HG03064 (cell line): ENCODE data around the gene PKD1L1.
"Not testable (repeated sequence)": the region's sequence is repeated elsewhere in the genome, so short reads cannot be mapped to it uniquely, and the experiment has no call there.

Experiments
- ATAC-seq: cut with Tn5 transposase; IDR thresholded peaks from one replicate; pipeline ENCODE4 v1.9.1; 2021; ENCODE audit warnings: low read depth; ENCODE audit not compliant: unreplicated experiment

Gene PKD1L1

DNA sequence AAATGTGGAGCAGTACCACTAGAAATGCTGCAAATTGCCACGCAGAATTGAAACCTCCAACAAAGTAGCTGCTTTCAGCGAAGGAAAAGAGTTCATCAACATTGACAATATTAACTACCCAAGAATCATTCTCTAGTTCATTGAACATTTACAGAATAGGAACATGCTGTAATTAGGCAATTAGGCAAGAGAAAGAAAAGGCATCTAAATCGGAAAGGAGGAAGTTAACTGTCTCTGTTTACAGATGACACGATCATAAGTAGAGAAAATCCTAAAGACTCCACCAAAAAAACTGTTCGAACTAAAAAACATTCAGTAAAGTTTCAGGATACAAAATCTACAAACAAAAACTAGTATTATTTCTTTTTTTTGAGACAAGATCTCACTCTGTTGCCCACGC lies 8.9 kb upstream of the PKD1L1 start:
- no peak for ATAC-seq

DNA sequence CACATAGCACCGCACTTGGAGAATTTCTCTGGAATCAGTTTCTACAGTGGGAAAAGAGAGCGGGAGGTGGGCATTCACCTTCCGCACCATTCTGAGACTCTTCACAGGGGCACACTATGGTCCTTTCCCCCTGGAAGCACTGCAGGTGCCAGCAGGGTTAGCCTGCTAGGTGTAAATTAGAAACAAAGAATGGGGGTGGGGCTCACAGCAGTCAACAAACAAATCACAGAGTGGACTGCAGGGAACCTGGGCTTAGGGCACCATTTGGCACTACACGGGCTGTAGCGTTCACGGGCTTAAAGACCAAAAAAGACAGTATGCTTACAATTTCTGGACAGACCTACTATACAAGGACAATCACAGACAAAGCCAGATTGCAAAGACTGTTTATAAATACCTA lies 8.0 kb upstream of the PKD1L1 start:
- no peak for ATAC-seq

DNA sequence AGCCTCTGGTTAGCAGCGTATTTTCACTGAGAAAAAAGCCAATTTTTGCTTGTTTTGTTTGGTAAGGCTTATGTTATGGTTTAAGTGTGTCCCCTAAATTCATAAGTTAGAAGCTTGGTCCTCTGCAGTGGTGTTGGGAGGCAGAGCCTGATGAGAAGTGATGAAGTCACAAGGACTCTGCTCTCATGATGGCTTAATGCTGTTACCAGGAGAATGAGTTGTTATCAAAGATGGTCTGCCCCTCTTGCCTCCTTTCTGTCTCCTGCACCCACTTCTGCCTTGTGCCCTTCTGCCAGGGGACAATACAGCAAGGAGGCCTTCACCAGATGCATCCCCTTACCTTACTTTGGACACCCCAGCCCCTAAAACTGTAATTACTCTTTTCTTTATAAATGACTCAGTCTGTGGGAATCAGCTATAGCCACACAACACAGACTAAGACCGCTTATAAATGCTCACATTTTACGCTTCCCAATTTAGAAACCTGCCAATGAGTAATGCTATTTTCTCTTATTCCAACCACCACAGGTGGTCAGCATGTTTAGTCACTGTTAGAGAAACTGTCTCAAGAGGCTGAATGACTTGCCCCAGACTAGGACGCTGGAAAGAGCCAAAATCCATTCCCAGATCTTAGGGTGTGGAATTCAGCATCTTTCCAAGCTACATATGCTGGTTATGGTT lies 6.1 kb upstream of the PKD1L1 start:
- no peak for ATAC-seq

DNA sequence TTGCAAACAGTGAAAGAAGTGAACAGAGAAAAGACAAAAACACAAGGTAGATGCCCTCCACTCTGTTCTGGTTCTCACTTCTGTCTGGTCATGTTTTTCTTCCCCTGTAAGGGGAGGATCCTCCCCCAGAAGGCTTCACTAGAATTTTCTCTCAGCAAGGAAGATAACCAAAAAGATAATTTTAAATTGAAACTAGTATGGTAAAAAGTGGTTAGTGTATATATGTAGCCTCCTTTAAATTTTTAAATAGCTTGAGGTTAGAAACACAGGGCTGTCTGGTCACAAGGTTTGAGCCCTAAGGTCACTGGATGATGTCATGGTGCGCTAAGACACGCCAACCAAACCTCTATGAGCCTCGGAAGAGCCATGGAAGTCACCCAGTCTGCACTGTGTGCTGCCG lies 5.6 kb upstream of the PKD1L1 start:
- ATAC-seq: no peak

DNA sequence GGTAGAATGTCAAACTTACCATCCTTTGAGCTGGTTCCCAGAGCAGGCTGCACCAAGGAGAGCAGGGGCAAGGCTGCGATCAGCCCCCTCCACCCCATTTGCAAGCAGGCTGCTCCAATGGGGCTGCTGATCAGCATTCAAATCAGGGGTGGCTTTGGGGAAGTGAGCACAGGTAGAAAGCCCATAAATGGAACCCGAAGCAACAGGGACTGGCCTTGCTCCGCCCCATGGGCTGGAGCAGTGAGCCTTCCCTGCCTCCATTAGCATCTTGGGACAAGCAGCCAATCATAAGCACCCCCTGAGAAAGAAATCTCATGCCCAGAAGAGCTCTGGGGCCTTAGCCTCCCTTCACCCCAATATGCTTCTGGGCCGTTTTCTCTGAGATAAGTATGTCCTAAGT lies 4.0 kb upstream of the PKD1L1 start:
- no peak for ATAC-seq

DNA sequence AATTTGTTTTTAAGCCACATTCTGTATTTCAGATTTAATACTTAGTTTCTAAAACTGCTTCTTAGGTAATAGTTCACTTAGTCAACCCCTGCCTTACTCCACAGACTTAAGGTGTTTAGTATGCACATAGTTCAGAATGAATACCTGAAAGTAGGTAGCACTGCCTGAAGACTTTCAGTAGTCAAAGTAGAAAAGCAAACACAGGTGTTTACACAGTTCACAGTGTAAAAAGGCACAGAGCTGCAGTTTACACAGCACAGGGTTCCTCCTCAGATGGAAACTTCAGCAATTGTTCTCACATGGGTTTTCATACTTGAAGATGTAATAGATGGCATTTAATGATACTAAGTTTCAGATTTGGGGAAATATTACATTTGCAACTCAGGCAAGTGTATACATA lies 3.1 kb upstream of the PKD1L1 start:
- ATAC-seq: no peak

DNA sequence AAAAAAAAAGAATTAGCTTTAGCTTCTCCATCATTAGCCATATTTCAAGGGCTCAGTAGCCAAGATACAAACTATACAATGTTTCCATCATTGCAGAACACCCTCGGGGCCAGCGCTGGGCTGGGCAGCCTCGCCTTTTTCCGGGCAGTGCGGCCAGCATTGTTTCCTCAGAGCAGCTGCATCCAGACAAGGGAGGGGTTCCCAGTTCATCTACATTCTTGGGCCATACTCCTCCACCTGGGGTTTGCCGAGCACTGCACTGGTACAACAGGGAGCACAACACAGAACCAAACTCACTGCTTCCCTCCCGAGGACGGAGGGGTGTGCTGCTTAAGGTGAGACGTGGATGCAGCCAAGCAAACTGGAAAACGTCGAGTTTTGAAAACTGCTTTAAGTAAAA lies 2.4 kb upstream of the PKD1L1 start:
- ATAC-seq: no peak

DNA sequence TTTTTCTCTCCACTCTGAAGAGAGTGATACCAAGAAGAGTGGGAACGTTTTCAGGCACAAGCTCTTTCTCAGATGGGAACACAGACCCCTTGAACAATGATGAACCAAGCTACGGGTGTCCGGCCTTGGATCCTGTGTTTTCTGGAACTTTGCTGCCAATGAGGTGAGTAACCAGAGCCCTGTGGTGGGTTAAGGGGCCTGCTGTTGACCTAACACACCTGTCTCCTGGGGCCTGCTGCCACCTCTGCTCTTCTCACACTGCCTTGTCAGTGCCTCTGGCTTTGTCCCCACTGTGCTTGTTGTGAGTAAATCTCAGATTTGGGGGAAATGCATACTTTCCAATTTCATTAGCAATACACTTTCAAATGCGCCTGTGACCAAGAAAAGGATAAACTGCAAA lies 1.4 kb upstream of the PKD1L1 start:
- no peak for ATAC-seq

DNA sequence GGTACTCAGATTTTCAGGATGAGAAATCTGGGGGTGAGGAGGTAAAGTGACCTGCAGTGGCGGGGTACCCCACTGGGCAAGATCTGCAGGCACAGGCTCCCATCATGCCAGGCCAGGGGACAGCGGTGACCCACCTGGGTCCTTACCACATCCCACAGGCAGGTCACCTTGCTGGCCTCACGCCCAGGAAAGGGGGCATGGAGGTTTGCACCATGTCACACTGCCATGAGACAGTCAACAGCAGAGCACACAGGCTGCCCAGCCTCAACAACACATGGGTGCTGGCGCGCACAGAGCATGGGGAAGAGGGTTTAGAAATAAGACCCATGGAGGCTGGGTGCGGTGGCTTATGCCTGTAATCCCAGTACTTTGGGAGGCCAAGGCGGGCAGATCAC lies 914 bp downstream of the PKD1L1 start:
- ATAC-seq: no peak

DNA sequence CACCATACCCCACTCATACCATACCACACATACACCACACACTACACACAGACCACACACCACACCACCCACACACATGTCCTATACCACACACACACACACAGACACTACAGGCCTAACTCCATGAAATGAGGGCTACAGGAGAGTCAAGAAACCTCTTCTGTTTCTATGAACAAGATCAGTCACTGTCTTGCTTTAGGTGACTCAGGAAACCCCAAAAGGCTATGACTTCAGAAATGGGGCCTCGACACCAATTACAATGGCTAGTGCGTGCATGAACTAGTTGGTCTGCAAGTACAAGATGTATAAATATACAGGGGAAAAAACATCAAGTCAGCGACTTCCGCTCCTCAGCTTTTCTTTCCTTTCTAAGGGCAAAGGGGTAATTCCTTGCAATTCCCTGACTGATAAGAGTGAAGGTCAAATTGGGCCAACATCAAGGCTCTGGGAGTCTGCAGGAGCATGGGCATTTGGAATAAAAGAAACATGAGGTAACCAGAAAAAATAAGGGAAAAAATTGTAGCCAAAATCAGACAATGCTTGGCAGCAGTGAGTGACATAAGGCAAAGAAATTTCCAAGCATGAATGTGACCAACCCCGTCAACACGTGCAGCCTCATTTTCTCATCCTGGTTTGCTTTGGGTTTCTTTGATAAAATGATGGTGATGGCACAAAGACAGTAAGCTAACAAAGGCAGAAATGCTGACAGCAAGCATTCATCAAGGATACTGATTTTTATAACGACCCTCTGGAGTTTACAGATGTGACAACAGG lies 1.5 kb downstream of the PKD1L1 start:
- ATAC-seq: no peak

DNA sequence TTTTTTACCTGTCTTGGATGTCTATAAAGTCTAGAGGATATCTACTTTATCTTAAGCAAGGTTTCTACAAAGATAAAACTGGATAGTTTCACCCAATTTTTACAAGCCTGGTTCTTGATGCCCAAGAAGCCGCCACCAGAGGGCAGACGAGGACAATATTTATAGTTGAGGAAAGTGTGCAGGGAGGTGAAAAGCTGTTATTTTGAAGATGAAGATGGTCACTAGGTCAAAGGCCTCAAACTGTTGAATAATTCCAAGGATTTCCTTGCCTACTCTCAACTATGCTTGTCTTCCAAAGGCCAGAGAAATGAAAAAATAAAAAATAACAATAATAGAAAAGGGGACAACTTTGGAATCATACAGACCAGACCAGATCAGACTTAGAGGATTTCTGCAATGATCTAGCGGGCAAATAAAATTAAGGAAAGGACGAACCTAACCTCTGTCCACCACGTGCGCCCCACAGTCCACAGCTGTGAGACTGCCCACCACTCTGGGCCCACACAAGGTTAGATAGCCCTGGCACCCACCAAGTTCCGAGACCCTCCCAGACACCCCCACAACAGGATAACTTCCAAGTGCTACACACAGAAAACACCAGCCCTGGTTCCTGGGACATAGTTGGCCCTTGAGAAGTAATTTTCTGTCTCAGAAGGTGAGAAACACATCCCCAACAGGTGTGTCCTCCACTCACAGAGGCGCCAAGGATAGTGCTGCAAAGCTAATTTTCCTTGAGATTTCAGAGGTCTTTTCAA lies 2.8 kb downstream of the PKD1L1 start:
- no peak for ATAC-seq

DNA sequence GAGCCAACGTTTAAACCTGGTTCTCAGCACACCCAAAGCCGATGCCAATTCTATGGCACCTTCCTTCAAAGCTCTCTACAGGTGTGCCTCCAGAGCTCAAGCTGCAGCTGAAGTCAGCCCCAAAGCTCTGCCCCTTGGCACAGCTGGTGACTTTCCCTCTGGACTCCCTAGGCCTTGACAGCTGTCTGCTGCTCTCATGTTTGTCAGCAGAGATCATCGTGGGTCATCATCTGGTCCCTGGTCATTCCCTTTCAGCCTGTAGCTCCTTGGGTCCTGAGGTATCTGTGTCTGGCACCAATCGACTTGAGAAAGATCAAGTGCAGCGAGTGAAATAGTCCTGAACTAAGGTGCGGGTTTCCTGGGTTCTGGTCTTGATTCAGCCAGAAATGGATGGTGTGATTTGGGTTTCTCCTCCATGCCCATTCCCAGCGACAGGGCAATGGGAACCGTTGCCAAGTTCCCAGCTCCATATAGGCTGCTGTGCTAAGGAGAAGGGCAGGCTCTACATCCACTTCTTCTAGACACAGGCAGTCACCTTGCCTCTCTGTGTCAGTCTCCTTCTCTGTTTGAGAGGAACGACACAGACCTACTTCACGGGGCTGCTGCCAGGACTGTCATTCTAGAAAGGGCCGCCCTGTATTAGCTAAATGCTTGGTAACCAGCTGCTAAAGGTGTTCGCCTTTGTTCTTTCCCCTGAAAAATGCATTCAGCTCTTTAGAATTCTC lies 3.6 kb downstream of the PKD1L1 start:
- no peak for ATAC-seq

DNA sequence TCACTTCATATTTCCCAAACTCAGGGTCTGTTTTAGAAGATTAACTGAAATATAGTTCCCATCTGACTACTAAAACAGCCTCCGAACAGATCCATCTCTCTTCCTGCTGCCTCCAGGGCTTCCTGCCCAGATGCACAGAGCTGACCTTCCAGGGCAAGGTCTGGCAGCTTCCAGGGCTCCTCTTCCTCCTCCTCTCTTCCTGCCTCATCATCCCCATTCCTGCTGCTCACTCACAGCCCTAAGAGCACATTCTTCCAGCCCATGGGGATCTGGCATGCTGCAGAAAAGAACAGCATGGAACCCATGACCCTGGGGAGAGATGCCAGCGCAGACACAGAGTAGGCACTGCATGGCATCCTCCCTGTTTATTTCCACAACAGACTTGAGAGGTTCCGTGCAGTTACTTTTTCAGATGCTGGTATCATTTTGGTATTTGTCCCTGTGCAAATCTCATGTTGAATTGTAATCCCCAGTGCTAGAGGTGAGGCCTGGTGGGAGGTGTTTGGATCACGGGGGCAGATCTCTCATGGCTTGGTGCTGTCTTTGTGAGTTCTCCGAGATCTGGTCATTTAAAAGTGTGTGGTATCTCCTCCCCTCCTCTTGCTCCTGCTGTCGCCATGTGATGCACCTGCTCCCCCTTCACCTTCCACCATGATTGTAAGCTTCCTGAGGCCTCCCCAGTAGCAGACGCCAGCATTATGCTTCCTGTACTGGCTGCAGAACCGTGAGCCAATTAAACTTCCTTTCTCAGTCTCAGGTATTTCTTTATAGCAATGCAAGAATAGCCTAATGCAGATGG lies 4.4 kb downstream of the PKD1L1 start:
- ATAC-seq: no peak

DNA sequence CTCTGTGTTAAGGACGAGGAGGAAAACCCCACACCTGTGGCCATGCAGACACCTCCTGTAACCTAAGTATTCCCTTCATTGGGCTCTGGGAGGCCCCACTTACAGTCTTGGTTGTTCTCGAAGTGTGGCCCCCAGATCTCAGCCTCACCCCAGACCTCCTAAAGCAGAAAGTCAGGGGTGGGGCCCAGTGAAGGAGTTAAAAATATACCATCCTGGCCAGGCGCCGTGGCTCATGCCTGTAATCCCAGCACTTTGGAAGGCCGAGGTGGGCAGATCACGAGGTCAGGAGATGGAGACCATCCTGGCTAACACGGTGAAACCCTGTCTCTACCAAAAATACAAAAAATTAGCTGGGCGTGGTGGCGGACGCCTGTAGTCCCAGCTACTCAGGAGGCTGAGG lies 5.6 kb downstream of the PKD1L1 start:
- not testable (repeated sequence) for ATAC-seq

DNA sequence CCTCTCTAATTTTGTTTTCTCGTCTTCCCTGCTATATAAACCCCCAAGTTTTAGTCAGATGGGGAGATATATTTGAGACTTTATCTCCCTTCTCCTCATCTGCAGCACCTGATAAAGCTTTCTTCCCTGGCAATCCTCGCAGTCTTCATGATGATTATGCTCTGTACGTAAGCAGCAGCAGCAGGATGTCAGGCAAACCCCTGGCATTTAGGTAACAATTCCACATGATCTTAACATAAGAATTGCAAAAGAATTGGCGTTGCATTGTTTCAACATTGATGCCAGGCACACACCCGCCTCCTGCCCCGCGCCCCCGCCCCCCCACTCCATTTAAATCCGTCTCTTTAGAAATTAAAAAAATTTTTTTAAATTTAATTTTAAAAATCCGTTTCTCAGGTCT lies 6.1 kb downstream of the PKD1L1 start:
- no peak for ATAC-seq

DNA sequence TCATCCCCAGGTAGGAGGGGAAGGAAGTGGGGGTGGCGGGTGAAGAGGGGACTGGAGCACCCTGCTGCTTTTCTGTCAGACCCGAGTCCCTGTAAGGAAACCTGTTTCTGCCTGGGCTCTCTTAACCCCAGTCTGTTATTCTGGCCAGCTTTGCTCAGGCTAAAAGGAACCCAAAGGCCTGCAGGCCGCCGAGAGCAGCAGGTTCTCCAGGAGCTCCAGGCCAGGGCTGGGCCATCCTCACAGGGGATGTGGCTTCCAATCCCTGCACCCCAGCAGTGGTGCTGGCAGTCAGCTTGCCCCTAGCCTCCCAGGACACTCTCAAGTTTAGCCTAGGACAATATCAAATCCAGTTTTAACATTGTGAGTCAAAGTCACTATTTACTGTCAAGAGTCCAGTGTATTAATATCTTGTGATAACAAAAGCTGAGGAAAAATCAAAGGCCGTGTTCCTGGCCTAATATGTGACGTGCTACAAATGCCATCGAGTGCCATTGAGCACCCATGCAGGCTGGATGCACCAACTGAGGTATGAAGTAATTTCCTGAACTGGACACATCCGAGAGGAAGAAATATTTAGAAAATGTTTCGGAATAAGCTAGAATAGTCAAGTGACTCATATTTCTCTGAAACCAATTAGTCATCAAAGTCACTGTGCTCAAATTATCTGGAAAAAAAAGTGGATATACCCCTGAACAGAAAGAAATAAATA lies 7.0 kb downstream of the PKD1L1 start:
- no peak for ATAC-seq

DNA sequence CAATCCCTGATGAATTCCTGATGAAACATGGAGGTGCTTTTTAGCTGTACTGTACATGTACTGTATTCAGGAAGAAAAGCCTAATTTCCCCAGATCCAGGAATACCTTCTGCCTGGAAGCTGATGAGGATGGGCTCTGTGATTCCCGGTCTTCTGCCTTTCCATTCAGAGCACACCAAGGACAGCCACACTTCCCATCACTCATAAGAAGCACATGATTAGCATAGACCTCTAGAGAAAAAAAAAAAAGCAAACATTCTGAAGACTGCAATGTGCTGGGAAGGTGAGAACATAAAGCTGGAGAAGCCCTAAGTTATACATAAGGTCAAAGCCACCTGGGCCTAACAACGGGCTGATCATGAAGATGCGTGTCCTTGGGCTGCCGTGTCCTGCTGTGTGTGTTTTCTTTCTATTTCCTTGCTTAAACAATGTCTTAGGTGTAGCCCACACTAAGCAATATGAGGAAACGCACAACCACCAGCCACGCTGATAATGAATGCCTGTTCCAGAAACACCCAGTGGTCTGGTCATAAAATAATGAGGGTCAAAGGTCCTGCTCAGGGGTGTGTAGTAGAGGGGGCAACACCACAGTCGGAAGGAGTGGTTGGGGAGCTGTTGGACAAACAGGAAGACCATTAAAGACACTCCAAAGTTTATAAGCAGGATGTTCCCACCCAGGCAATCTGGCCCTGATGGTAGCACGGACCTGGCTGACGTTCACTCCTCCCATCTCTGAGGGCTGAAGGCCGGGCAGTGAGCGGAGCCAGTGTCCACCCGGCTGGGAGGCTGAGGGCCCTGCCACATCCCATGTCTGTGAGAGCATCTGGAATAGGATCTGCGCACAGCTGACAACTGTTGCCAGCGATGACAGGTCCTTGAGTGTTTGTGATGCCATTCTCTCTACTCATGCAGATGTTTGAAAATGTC lies 7.9 kb downstream of the PKD1L1 start:
- no peak for ATAC-seq

DNA sequence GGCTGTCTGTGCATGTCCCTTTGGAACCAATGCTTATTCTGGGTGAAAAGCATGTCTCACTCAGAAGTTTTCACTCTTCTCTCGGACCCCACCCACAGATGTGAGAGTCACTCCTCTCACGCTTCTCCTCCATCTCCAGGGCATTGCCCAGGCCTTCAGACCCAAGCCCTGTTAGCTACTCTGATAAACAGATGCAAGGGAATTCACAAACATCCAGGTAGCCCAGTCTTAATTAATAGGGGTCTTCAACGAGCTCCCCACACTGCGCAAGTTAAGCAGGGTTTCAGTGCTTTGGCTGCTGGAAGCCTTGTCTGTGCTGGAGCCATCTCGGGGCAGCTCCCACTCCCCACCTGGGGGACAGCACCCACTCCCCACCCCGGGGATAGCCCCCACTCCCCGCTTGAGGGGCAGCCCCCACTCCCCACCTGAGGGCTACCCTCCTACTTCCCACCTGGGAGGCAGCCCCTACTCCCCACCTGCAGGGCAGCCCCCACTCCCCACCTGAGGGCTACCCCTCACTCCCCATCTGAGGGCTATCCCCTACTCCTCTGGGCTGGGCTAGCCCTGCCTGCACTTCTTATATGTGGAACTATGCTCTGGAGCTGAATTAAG lies 8.7 kb downstream of the PKD1L1 start:
- ATAC-seq: no peak
